HepG2 (cell line): ENCODE results near the gene KCNMA1. TPM values are rescaled to one million over a fixed set of nuclear protein-coding genes. Genes with fewer than 3 reads are reported as not detected.

Experiments
- ATAC-seq: fragments of 200-7000 bp; cut with Tn5 transposase; 3 replicates; pipeline ENCODE4 v1.9.1; 2020; ENCODE audit warnings: mild to moderate bottlenecking, moderate library complexity
- BruUV-seq: library from RNA; stranded (reverse); fragments of 400-500 nt; replicated peaks from 2 replicates; lab custom pipeline; 2021; lab: Mats Ljungman, UMichigan
- CTCF ChIA-PET: fragments of 300-600 bp; formaldehyde crosslinking; extraction: SDS; loops from one replicate; lab custom pipeline; 2021; ENCODE audit warnings: low total read pairs, inconsistent platforms, low intra/inter-chr PET ratio; lab: Yijun Ruan, JAX
- POLR2A ChIA-PET: fragments of 350-600 bp; sonication (Branson Sonifier 250); formaldehyde crosslinking; loops from one replicate; lab custom pipeline; 2020; ENCODE audit warnings: antibody characterized with exemption, inconsistent platforms; lab: Yijun Ruan, JAX
- DNase-seq: peaks from one replicate; pipeline ENCODE4 v3.0.0-alpha.2; 2015; ENCODE audit warnings: low spot score
- FAIRE-seq: peaks from 3 replicates; lab custom pipeline; 2011; peaks lifted over from hg19 to GRCh38; lab: Jason Lieb, UNC
- H2AFZ ChIP-seq: one replicate; pipeline ENCODE4 v1.6.1; 2011; ENCODE audit warnings: low read length, inconsistent platforms
- H3K27ac ChIP-seq: fragments of 300-600 bp; 3 replicates; pipeline ENCODE4 v1.8.0; 2011; ENCODE audit warnings: mixed run types, mild to moderate bottlenecking, mixed read lengths, low read length, inconsistent platforms; ENCODE audit not compliant: insufficient read depth; ENCODE audit errors: extremely low read length
- H3K27me3 ChIP-seq, 2 experiments: fragments of 200-600 bp in 1 of 2; 2 replicates in 1 of 2; 3 replicates in 1 of 2; pipeline versions ENCODE4 v1.6.0 to v1.8.0; 2011; ENCODE audit warnings: low read length in 2 of 2, mild to moderate bottlenecking in 2 of 2, moderate library complexity in 2 of 2, inconsistent platforms in 1 of 2; ENCODE audit not compliant: insufficient read depth in 2 of 2, control insufficient read depth in 1 of 2
- H3K36me3 ChIP-seq, 2 experiments: fragments of 200-600 bp in 1 of 2; replicated peaks in 1 of 2; 2 replicates in 1 of 2; 3 replicates in 1 of 2; pipeline versions ENCODE4 v1.5.1 to v1.8.0; 2011; ENCODE audit warnings: low read length in 2 of 2, inconsistent platforms in 1 of 2; ENCODE audit not compliant: insufficient read depth in 2 of 2, control insufficient read depth in 1 of 2
- H3K4me1 ChIP-seq: 2 replicates; pipeline ENCODE4 v1.5.1; 2012; ENCODE audit warnings: low read length, inconsistent platforms; ENCODE audit not compliant: insufficient read depth
- H3K4me2 ChIP-seq: 2 replicates; pipeline ENCODE4 v1.6.0; 2011; ENCODE audit warnings: low read depth, low read length, inconsistent platforms
- H3K4me3 ChIP-seq, 3 experiments: fragments of 200-600 bp in 1 of 3; sonication (generic), shearing (Covaris generic) in 1 of 3; replicated peaks in 1 of 3; 2 replicates each; pipeline ENCODE4 v1.5.1; 2011 to 2016; ENCODE audit warnings: low read length in 3 of 3, inconsistent platforms in 2 of 3, low read depth in 2 of 3, mild to moderate bottlenecking in 2 of 3, control low read depth in 1 of 3, mixed read lengths in 1 of 3; ENCODE audit not compliant: insufficient read depth in 1 of 3
- H3K79me2 ChIP-seq: one replicate; pipeline ENCODE4 v1.6.1; 2011; ENCODE audit warnings: low read length, inconsistent platforms; ENCODE audit not compliant: insufficient read depth
- H3K9ac ChIP-seq: 2 replicates; pipeline ENCODE4 v1.6.0; 2011; ENCODE audit warnings: mild to moderate bottlenecking, low read depth, low read length, inconsistent platforms; ENCODE audit not compliant: insufficient read depth
- H3K9me3 ChIP-seq: 2 replicates; pipeline ENCODE4 v1.5.1; 2012; ENCODE audit warnings: mild to moderate bottlenecking, low read length
- H4K20me1 ChIP-seq: 2 replicates; pipeline ENCODE4 v1.6.0; 2011; ENCODE audit warnings: inconsistent platforms, mild to moderate bottlenecking, low read length, moderate library complexity; ENCODE audit not compliant: insufficient read depth
- JUNB ChIP-seq: sonication (generic); formaldehyde crosslinking; IDR thresholded peaks from 2 replicates; pipeline ENCODE4 v1.8.0; 2022; ENCODE audit warnings: missing genetic modification reagents, mild to moderate bottlenecking, borderline replicate concordance
- POLR2AphosphoS2 ChIP-seq: IDR thresholded peaks from 2 replicates; pipeline ENCODE4 v1.6.1; 2011; ENCODE audit warnings: low read depth, low read length, improper control_type of control experiment
- TCF12 ChIP-seq, 2 experiments: fragments of 450-650 bp in 1 of 2; sonication (generic) in 1 of 2; formaldehyde crosslinking in 1 of 2; IDR thresholded peaks; 2 replicates each; pipeline versions ENCODE4 v1.6.1 to v1.8.0; 2017 to 2022; ENCODE audit warnings: antibody characterized with exemption in 1 of 2, mild to moderate bottlenecking in 1 of 2, missing genetic modification reagents in 1 of 2, moderate library complexity in 1 of 2
- TRIM24 ChIP-seq: sonication (generic); formaldehyde crosslinking; IDR thresholded peaks from 2 replicates; pipeline ENCODE4 v1.8.0; 2022; ENCODE audit warnings: mild to moderate bottlenecking, missing genetic modification reagents
- YEATS4 ChIP-seq: sonication (generic); formaldehyde crosslinking; IDR thresholded peaks from 2 replicates; pipeline ENCODE4 v1.4.0; 2020; ENCODE audit warnings: missing genetic modification reagents, borderline replicate concordance
- ZKSCAN5 ChIP-seq: sonication (generic); formaldehyde crosslinking; IDR thresholded peaks from 2 replicates; pipeline ENCODE4 v1.5.1; 2020; ENCODE audit warnings: mild to moderate bottlenecking, missing genetic modification reagents
- ZNF256 ChIP-seq: sonication (generic); formaldehyde crosslinking; conservative IDR thresholded peaks from 2 replicates; pipeline ENCODE4 v1.4.0; 2020; ENCODE audit warnings: missing genetic modification reagents
- ZNF264 ChIP-seq: sonication (generic); formaldehyde crosslinking; IDR thresholded peaks from 2 replicates; pipeline ENCODE4 v1.4.0; 2020; ENCODE audit warnings: missing genetic modification reagents
- ZNF3 ChIP-seq: IDR thresholded peaks from 2 replicates; pipeline ENCODE4 v1.7.0; 2017; ENCODE audit warnings: inconsistent platforms
- WGBS: methylation state at CpG from one replicate; pipeline ENCODE4 v1.1.6; 2017; ENCODE audit warnings: low lambda C conversion rate; 5-methylcytosine and 5-hydroxymethylcytosine counted together
- in situ Hi-C: cut with HindIII; loops from 2 replicates; pipeline ENCODE4 v1.10.0; 2017; ENCODE audit warnings: low pct_unique_long_range_greater_than_20kb; ENCODE audit not compliant: extremely low pct_ligation_motif_present
- intact Hi-C: fragments of 100-400 bp; cut with micrococcal nuclease; formaldehyde crosslinking; loops from one replicate; pipeline ENCODE4 v1.10.0; 2022; ENCODE audit not compliant: unreplicated experiment
- polyA plus RNA-seq, 8 experiments: library from polyadenylated mRNA; depleted of rRNA in 3 of 8; stranded (reverse) in 7 of 8; unstranded in 1 of 8; fragments of >200 nt; fragmentation: Illumina TruSeq in 4 of 8; extraction: Trizol in 4 of 8; gene quantifications; 2 replicates each; pipeline versions ENCODE4 v1.2.1 to v1.2.3, GENCODE V29; 2011 to 2016; ENCODE audit warnings: low read depth in 4 of 8, missing spikeins in 1 of 8, mixed read lengths in 1 of 8; ENCODE audit not compliant: insufficient read depth in 1 of 8
- total RNA-seq, 5 experiments: library from RNA; depleted of rRNA; stranded (reverse); fragments of >200 nt; fragmentation: Illumina TruSeq; extraction: Trizol; gene quantifications; 2 replicates each; pipeline ENCODE4 v1.2.3, GENCODE V29; 2016; ENCODE audit warnings: low read depth in 1 of 5
- TF ChIP-seq, protein P1 (sequence below): sonication (generic); formaldehyde crosslinking; IDR thresholded peaks from 2 replicates; pipeline ENCODE4 v1.4.0; 2020; ENCODE audit warnings: mild to moderate bottlenecking, missing genetic modification reagents
- TF ChIP-seq, protein P2 (sequence below): IDR thresholded peaks from 2 replicates; pipeline ENCODE4 v1.6.1; 2016; ENCODE audit warnings: missing genetic modification reagents, missing compliant biosample characterization
- TF ChIP-seq, protein P3 (sequence below): sonication (generic); formaldehyde crosslinking; IDR thresholded peaks from 2 replicates; pipeline ENCODE4 v1.4.0; 2020; ENCODE audit warnings: missing genetic modification reagents, low read depth, mild to moderate bottlenecking, borderline replicate concordance
- TF ChIP-seq, protein P4 (sequence below): sonication (generic); formaldehyde crosslinking; IDR thresholded peaks from 2 replicates; pipeline ENCODE4 v1.8.1; 2022; ENCODE audit warnings: low read depth, mild to moderate bottlenecking, missing genetic modification reagents
- TF ChIP-seq, protein P5 (sequence below): sonication (generic); formaldehyde crosslinking; IDR thresholded peaks from 2 replicates; pipeline ENCODE4 v1.4.0; 2020; ENCODE audit warnings: missing genetic modification reagents

The KCNMA1 gene
- total and polyA plus RNA-seq, 2 of the 13 experiments (the other 11 are each of a cell fraction or from before 2014, with no cell fraction given): 0.02 TPM; not detected in 1

DNA sequence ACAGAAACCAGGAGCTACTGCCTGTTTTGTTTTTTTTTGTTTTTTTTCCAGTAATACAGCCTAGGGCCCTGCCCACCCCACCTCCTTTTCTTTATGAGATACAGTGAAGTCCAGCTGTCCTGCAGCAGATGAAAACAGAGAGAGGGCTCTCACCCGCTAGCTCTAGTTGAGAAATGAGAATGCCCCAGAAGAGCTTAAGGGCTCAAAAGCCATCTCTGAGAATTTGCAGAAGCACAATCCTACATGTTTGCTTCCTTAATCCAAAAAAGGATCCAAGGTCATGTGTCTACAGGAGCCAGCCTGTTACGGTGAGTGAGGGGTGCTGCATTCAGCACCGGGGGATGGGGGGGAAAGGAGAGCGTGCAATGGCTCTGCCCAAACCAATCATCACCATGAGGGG, 122.7 kb downstream of the KCNMA1 start:
- Histone ChIP-seq H3K27ac (no peak overlapping the region), H3K9ac (no peak overlapping the region), H3K4me1 (no peaks in the 10 kb centered on the region), H3K9me3 (no peaks in the 10 kb centered on the region), H3K27me3 (peaks cover 0 to 14% of the 10 kb centered on the region in 2 experiments; a peak in 3 of 5 replicates), H3K4me3 (no peak overlapping the region), H3K36me3 (no peaks in the 10 kb centered on the region), H2AFZ (no peak overlapping the region), H3K79me2 (no peaks in the 10 kb centered on the region), H4K20me1 (no peaks in the 10 kb centered on the region), H3K4me2 (no peak overlapping the region)
- in situ Hi-C loops: no loop called here
- POLR2A ChIA-PET: no interaction called here
- DNase-seq: no peak
- intact Hi-C loops: no loop called here
- no peak for ATAC-seq
- CTCF ChIA-PET: no interaction called here
- TF ChIP-seq, protein P1, sequence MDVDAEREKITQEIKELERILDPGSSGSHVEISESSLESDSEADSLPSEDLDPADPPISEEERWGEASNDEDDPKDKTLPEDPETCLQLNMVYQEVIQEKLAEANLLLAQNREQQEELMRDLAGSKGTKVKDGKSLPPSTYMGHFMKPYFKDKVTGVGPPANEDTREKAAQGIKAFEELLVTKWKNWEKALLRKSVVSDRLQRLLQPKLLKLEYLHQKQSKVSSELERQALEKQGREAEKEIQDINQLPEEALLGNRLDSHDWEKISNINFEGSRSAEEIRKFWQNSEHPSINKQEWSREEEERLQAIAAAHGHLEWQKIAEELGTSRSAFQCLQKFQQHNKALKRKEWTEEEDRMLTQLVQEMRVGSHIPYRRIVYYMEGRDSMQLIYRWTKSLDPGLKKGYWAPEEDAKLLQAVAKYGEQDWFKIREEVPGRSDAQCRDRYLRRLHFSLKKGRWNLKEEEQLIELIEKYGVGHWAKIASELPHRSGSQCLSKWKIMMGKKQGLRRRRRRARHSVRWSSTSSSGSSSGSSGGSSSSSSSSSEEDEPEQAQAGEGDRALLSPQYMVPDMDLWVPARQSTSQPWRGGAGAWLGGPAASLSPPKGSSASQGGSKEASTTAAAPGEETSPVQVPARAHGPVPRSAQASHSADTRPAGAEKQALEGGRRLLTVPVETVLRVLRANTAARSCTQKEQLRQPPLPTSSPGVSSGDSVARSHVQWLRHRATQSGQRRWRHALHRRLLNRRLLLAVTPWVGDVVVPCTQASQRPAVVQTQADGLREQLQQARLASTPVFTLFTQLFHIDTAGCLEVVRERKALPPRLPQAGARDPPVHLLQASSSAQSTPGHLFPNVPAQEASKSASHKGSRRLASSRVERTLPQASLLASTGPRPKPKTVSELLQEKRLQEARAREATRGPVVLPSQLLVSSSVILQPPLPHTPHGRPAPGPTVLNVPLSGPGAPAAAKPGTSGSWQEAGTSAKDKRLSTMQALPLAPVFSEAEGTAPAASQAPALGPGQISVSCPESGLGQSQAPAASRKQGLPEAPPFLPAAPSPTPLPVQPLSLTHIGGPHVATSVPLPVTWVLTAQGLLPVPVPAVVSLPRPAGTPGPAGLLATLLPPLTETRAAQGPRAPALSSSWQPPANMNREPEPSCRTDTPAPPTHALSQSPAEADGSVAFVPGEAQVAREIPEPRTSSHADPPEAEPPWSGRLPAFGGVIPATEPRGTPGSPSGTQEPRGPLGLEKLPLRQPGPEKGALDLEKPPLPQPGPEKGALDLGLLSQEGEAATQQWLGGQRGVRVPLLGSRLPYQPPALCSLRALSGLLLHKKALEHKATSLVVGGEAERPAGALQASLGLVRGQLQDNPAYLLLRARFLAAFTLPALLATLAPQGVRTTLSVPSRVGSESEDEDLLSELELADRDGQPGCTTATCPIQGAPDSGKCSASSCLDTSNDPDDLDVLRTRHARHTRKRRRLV: no peak
- TF ChIP-seq, protein P2, sequence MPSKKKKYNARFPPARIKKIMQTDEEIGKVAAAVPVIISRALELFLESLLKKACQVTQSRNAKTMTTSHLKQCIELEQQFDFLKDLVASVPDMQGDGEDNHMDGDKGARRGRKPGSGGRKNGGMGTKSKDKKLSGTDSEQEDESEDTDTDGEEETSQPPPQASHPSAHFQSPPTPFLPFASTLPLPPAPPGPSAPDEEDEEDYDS (CRISPR knock-in tag): no peak
- TF ChIP-seq JUNB (CRISPR knock-in tag): no peak
- no peak for TF ChIP-seq POLR2AphosphoS2
- no peak for TF ChIP-seq ZNF3 (CRISPR knock-in tag)
- no peak for TF ChIP-seq YEATS4
- no peak for TF ChIP-seq ZKSCAN5
- TF ChIP-seq, protein P3, sequence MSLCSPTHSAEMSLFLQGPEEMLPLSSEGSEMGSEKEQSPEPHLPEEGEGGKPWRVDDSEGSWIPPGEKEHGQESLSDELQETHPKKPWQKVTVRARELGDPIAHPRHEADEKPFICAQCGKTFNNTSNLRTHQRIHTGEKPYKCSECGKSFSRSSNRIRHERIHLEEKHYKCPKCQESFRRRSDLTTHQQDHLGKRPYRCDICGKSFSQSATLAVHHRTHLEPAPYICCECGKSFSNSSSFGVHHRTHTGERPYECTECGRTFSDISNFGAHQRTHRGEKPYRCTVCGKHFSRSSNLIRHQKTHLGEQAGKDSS: no peak
- no peak for TF ChIP-seq ZNF264 (CRISPR knock-in tag)
- no peak for TF ChIP-seq TRIM24 (CRISPR knock-in tag)
- no peak for TF ChIP-seq ZNF256 (CRISPR knock-in tag)
- TF ChIP-seq, protein P4, sequence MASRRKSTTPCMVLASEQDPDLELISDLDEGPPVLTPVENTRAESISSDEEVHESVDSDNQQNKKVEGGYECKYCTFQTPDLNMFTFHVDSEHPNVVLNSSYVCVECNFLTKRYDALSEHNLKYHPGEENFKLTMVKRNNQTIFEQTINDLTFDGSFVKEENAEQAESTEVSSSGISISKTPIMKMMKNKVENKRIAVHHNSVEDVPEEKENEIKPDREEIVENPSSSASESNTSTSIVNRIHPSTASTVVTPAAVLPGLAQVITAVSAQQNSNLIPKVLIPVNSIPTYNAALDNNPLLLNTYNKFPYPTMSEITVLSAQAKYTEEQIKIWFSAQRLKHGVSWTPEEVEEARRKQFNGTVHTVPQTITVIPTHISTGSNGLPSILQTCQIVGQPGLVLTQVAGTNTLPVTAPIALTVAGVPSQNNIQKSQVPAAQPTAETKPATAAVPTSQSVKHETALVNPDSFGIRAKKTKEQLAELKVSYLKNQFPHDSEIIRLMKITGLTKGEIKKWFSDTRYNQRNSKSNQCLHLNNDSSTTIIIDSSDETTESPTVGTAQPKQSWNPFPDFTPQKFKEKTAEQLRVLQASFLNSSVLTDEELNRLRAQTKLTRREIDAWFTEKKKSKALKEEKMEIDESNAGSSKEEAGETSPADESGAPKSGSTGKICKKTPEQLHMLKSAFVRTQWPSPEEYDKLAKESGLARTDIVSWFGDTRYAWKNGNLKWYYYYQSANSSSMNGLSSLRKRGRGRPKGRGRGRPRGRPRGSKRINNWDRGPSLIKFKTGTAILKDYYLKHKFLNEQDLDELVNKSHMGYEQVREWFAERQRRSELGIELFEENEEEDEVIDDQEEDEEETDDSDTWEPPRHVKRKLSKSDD: no peak
- TF ChIP-seq TCF12 (IDR thresholded peaks at IDR 0.05): no peak
- TF ChIP-seq TCF12 (CRISPR knock-in tag; IDR thresholded peaks at IDR 0.05): no peak
- TF ChIP-seq, protein P5, sequence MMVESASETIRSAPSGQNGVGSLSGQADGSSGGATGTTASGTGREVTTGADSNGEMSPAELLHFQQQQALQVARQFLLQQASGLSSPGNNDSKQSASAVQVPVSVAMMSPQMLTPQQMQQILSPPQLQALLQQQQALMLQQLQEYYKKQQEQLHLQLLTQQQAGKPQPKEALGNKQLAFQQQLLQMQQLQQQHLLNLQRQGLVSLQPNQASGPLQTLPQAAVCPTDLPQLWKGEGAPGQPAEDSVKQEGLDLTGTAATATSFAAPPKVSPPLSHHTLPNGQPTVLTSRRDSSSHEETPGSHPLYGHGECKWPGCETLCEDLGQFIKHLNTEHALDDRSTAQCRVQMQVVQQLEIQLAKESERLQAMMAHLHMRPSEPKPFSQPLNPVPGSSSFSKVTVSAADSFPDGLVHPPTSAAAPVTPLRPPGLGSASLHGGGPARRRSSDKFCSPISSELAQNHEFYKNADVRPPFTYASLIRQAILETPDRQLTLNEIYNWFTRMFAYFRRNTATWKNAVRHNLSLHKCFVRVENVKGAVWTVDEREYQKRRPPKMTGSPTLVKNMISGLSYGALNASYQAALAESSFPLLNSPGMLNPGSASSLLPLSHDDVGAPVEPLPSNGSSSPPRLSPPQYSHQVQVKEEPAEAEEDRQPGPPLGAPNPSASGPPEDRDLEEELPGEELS (CRISPR knock-in tag): no peak
- 33% methylated on average over 4 of the region's 4 CpGs for WGBS
- BruUV-seq: no TSS peak
- FAIRE-seq: no peak
